Activated gamma-delta T cell (primary cell): ENCODE measurements around the gene SPNS3.

Experiments
- DNase-seq: peaks from one replicate; lab custom pipeline; 2025; lab: John Stamatoyannopoulos, UW
- total RNA-seq, 2 donors: gene quantifications; one replicate each; lab custom pipeline; 2026; lab: John Stamatoyannopoulos, UW

SPNS3 gene
- total RNA-seq = 4.2 to 6.1 reads per million in 2 donors

GRCh38 chr17:4433515-4434031 is at the start of gene SPNS3:
Gene SPNS3 (plus strand): TSS chr17:4433940. CDS start chr17:4433968, 28 bp downstream.
- no peak for DNase-seq

GRCh38 chr17:4386406-4386805 is 47.3 kb upstream of the SPNS3 start:
- DNase-seq = no peak

GRCh38 chr17:4387137-4387536 is 46.6 kb upstream of the SPNS3 start:
- no peak for DNase-seq

- no peak for DNase-seq
Observed at GRCh38 chr17:4389079-4389478, 44.7 kb upstream of the SPNS3 start.

GRCh38 chr17:4393806-4394205 is 39.9 kb upstream of the SPNS3 start:
- DNase-seq = no peak

- no peak for DNase-seq
Observed at GRCh38 chr17:4394208-4395110, 39.3 kb upstream of the SPNS3 start.

GRCh38 chr17:4395111-4395478 is 38.6 kb upstream of the SPNS3 start:
- DNase-seq = no peak

GRCh38 chr17:4397840-4398239 is 35.9 kb upstream of the SPNS3 start:
- DNase-seq = no peak

GRCh38 chr17:4405038-4405669 is 28.6 kb upstream of the SPNS3 start:
- DNase-seq = no peak

GRCh38 chr17:4405699-4406098 is 28.0 kb upstream of the SPNS3 start:
- DNase-seq = no peak

GRCh38 chr17:4406386-4406785 is 27.4 kb upstream of the SPNS3 start:
- no peak for DNase-seq

GRCh38 chr17:4407216-4407615 is 26.5 kb upstream of the SPNS3 start:
- DNase-seq = no peak

GRCh38 chr17:4407851-4408250 is 25.9 kb upstream of the SPNS3 start:
- no peak for DNase-seq

GRCh38 chr17:4409659-4410058 is 24.1 kb upstream of the SPNS3 start:
- DNase-seq = no peak

- no peak for DNase-seq
Observed at GRCh38 chr17:4411201-4411600, 22.5 kb upstream of the SPNS3 start.

- DNase-seq = peak; percentile 49
Observed at GRCh38 chr17:4412933-4413831, 20.6 kb upstream of the SPNS3 start.

- DNase-seq = no peak
Observed at GRCh38 chr17:4417129-4417667, 16.5 kb upstream of the SPNS3 start.

- no peak for DNase-seq
Observed at GRCh38 chr17:4420692-4421131, 13.0 kb upstream of the SPNS3 start.

GRCh38 chr17:4422864-4423263 is 10.9 kb upstream of the SPNS3 start:
- DNase-seq = no peak

GRCh38 chr17:4425398-4425797 is 8.3 kb upstream of the SPNS3 start:
- no peak for DNase-seq

GRCh38 chr17:4426499-4427208 is 7.1 kb upstream of the SPNS3 start:
- no peak for DNase-seq
